Stomach smooth muscle (tissue), 2 donors: ENCODE data around the gene FOXJ2.
A peak's percentile ranks its signal among the peaks of the same experiment; 100 is the strongest.
"Not testable (repeated sequence)": the region's sequence is repeated elsewhere in the genome, so short reads cannot be mapped to it uniquely, and the experiment has no call there.

Source experiments
- H3K27ac ChIP-seq: one replicate; pipeline ENCODE4 v1.7.0; 2013; ENCODE audit warnings: mild to moderate bottlenecking, low read length, inconsistent platforms
- H3K27me3 ChIP-seq, 2 donors: one replicate each; pipeline ENCODE4 v1.7.0; 2013; ENCODE audit warnings: low read length in 2 of 2; ENCODE audit not compliant: insufficient read depth in 2 of 2, control insufficient read depth in 1 of 2
- H3K36me3 ChIP-seq, 2 donors: one replicate each; pipeline ENCODE4 v1.7.0; 2013; ENCODE audit warnings: low read length in 2 of 2; ENCODE audit not compliant: control insufficient read depth in 2 of 2, insufficient read depth in 2 of 2
- H3K4me1 ChIP-seq: one replicate; pipeline ENCODE4 v1.7.0; 2013; ENCODE audit warnings: low read length; ENCODE audit not compliant: control insufficient read depth, insufficient read depth
- H3K4me3 ChIP-seq, 2 donors: one replicate each; pipeline ENCODE4 v1.7.0; 2013; ENCODE audit warnings: low read length in 2 of 2
- H3K9ac ChIP-seq, 2 donors: one replicate each; pipeline ENCODE4 v1.7.0; 2013; ENCODE audit warnings: low read length in 2 of 2, mild to moderate bottlenecking in 1 of 2
- H3K9me3 ChIP-seq, 2 donors: one replicate each; pipeline ENCODE4 v1.7.0; 2013; ENCODE audit warnings: low read length in 2 of 2; ENCODE audit not compliant: control insufficient read depth in 2 of 2
- donor health status: healthy.
- donor health status: Pancreatic carcinoma.

The FOXJ2 gene

GRCh38 chr12:8030189-8030588 is 2.3 kb upstream of the FOXJ2 start:
- H3K9me3 ChIP-seq = no peaks in the 10 kb centered on the region
- peaks cover 35% of the 10 kb centered on the region for H3K4me1 ChIP-seq
- H3K27me3 ChIP-seq = no peaks in the 10 kb centered on the region
- H3K36me3 ChIP-seq = no peaks in the 10 kb centered on the region
- no peak overlapping the region for H3K27ac ChIP-seq
- no peak overlapping the region for H3K4me3 ChIP-seq
- no peak overlapping the region for H3K9ac ChIP-seq

DNA sequence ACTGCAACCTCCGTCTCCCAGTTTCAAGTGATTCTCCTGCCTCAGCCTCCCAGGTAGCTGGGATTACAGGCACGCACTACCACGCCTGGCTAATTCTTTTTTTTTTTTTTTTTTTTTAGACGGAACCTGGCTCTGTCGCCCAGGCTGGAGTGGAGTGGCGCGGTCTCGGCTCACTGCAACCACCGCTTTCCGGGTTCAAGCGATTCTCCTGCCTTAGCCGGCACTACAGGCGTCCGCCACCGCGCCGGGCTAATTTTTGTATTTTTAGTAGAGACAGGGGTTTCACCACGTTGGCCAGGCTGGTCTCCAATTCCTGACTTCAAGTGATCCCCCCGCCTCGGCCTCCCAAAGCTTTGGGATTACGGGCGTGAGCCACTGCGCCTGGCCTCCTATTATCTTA is 1.5 kb upstream of the FOXJ2 start:
- Histone ChIP-seq H3K4me1 (peaks cover 42% of the 10 kb centered on the region), H3K27ac (peak overlapping the region; percentile 75)
- H3K36me3 ChIP-seq, H3K9ac ChIP-seq, H3K27me3 ChIP-seq, H3K4me3 ChIP-seq, H3K9me3 ChIP-seq: not testable (repeated sequence)

DNA sequence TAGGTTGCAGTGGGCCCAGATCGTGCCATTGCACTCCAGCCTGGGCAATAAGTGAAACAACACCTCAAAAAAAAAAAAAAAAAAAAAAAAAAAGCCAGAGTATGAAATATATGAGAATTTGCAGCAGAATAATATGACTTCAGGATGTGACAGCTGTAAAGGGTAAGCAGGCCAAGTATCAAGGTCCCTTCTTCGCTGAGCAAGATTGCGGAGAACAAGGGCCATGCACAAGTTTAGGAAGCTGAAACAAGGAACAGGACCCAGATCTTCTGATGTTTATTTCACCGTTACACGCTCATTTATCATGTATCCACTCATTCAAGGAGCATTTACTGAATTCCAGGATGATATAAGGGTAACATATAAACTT is 659 bp upstream of the FOXJ2 start:
- Histone ChIP-seq H3K9ac (peak overlapping the region; percentile 84 to 96), H3K4me3 (peak overlapping the region; percentile 79 to 98), H3K27me3 (no peaks in the 10 kb centered on the region), H3K9me3 (no peaks in the 10 kb centered on the region), H3K27ac (peak overlapping the region; percentile 75), H3K36me3 (no peaks in the 10 kb centered on the region), H3K4me1 (peaks cover 48% of the 10 kb centered on the region)

DNA sequence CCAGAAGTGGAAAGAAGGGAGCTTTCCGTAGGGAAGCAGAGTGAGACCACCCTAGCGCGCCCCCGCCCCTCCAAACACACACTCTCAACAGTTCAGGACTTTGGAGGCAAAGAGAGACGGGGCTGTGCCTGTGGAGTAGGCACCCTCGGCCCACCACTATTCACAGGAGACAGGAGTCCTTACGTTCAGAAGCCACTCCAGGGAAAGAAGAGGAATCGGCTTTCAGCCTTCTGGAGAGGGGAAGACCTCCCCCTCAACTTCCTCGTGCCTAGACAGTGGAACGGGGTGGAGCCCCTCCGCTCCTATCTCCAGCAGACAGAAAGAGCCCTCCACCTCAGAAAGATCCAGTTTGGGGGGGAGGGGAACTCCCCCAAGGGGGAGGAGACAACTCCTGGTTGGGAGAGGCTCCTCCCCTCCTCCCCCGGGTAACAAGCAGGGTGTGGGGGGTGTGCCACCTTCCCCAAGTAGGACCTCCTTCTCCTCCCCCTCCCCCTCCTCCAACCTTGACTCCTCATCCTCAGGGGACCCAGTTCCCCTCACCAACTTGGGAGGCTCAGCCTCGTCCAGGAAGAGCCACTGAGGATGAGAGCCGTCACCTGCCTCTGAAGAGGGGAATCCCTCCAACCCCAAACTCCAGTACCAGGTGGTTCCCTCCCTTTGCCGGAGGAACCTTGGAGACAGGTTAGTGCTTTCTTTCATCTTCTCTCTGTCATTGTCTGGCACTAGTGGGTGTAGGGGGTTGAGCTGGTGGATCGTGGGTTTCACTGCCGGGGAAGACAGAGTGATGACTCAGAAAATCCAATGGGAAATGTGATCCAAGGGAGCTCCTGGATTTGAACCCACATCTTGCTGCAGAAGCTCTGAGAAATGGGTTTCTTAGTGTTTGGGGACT is 883 bp downstream of the FOXJ2 start:
- Histone ChIP-seq H3K9ac (peak overlapping the region; percentile 96 to 98), H3K9me3 (no peaks in the 10 kb centered on the region), H3K4me1 (peaks cover 64% of the 10 kb centered on the region), H3K27ac (peak overlapping the region; percentile 98), H3K36me3 (no peaks in the 10 kb centered on the region), H3K4me3 (peak overlapping the region; percentile 69 to 98), H3K27me3 (no peaks in the 10 kb centered on the region)

GRCh38 chr12:8034802-8035201 is 2.3 kb downstream of the FOXJ2 start:
- H3K9ac ChIP-seq = peak overlapping the region; percentile 96 to 98
- no peaks in the 10 kb centered on the region for H3K27me3 ChIP-seq
- H3K4me1 ChIP-seq = peaks cover 76% of the 10 kb centered on the region
- peak overlapping the region; percentile 98 for H3K27ac ChIP-seq
- H3K9me3 ChIP-seq = no peaks in the 10 kb centered on the region
- H3K36me3 ChIP-seq = peaks cover 0 to 1% of the 10 kb centered on the region in 2 donors
- H3K4me3 ChIP-seq = peak overlapping the region; percentile 69 to 98

DNA sequence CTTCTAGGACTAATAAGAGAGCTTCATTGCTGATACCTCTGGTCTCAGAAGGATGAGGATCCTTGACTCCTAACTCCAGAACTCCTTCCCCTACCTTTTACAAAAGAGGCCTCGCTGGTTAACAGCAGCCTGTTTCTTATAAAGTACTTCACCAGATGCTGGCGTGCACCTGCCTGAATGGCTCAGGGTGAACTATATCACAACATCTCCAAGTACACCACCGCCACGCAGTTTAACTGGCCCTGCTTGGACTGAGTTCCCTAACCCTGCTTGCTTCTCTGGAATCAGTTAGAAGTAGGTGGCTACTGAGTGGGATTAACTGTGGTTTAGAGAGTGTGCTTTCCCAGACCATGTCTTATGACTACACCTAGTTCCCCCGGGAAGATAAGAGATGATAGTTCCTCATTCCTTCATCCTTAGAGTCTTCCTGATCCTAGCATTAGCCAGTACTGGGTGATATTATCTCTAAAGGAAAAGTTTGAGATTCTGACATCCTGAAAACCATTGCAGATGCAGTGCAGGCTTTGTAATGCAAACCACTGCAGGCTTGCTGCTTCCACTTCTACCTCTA is 3.0 kb downstream of the FOXJ2 start:
- Histone ChIP-seq H3K9me3 (no peaks in the 10 kb centered on the region), H3K27ac (peak overlapping the region; percentile 98), H3K9ac (peak overlapping the region; percentile 96 to 98), H3K27me3 (no peaks in the 10 kb centered on the region), H3K36me3 (peaks cover under 1 to 4% of the 10 kb centered on the region in 2 donors), H3K4me3 (peak overlapping the region; percentile 69 to 98), H3K4me1 (peaks cover 76% of the 10 kb centered on the region)

GRCh38 chr12:8036346-8036745 is 3.8 kb downstream of the FOXJ2 start:
- H3K9me3 ChIP-seq = no peaks in the 10 kb centered on the region
- peaks cover 75% of the 10 kb centered on the region for H3K4me1 ChIP-seq
- H3K4me3 ChIP-seq = peak overlapping the region in 1 of 2 donors; percentile 98
- H3K36me3 ChIP-seq = peaks cover 5 to 8% of the 10 kb centered on the region in 2 donors
- peak overlapping the region in 1 of 2 donors; percentile 43 for H3K9ac ChIP-seq
- H3K27ac ChIP-seq = peak overlapping the region; percentile 60
- H3K27me3 ChIP-seq = no peaks in the 10 kb centered on the region

GRCh38 chr12:8037046-8037663 is 4.6 kb downstream of the FOXJ2 start:
- Histone ChIP-seq H3K4me1 (peaks cover 66% of the 10 kb centered on the region), H3K27me3 (no peaks in the 10 kb centered on the region), H3K4me3 (no peak overlapping the region), H3K9me3 (no peaks in the 10 kb centered on the region), H3K9ac (peak overlapping the region in 1 of 2 donors; percentile 13), H3K36me3 (peaks cover 10 to 12% of the 10 kb centered on the region in 2 donors), H3K27ac (peak overlapping the region; percentile 60)

GRCh38 chr12:8037947-8038346 is 5.4 kb downstream of the FOXJ2 start:
- H3K9ac ChIP-seq = peak overlapping the region in 1 of 2 donors; percentile 51
- peaks cover 66% of the 10 kb centered on the region for H3K4me1 ChIP-seq
- H3K9me3 ChIP-seq = no peaks in the 10 kb centered on the region
- H3K4me3 ChIP-seq = peak overlapping the region in 1 of 2 donors; percentile 68
- H3K27me3 ChIP-seq = no peaks in the 10 kb centered on the region
- H3K36me3 ChIP-seq = peaks cover 16 to 19% of the 10 kb centered on the region in 2 donors
- peak overlapping the region; percentile 60 for H3K27ac ChIP-seq

DNA sequence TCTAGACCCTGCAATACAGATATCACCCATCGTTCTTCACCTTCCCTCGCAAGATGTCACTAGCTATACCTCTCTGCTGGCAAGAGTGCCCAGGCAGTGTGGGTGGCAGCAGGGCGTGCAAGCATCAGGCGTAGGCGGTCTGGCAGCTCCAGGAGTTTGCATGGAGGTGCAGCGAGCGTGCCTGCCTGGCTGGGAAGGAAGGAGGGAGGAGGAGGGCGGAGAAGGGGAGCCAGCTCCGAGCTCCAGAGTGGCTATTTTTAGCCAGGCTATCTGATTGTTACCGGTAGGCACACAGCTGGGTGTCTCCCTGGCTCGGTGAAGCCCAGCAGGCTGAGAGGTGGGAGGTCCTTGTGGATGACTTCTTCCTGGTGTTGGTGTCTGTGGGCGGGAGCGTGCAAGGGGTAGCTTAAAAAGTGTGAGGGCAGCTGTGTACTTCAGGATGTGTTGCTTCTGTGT is 6.2 kb downstream of the FOXJ2 start:
- Histone ChIP-seq H3K27ac (peak overlapping the region; percentile 60), H3K4me3 (peak overlapping the region; percentile 61 to 68), H3K9ac (peak overlapping the region; percentile 48 to 51)

More for the DNA sequence above, 6.2 kb downstream of the FOXJ2 start:
- no peaks in the 10 kb centered on the region for H3K9me3 ChIP-seq
- H3K36me3 ChIP-seq = peaks cover 21 to 25% of the 10 kb centered on the region in 2 donors
- no peaks in the 10 kb centered on the region for H3K27me3 ChIP-seq
- peaks cover 59% of the 10 kb centered on the region for H3K4me1 ChIP-seq
